Stimulated activated naive B cell treated with anti-CD40 and anti-IgM and Interleukin-4, amounts not matched to agents 10 μg/mL and 1 μg/mL and 100 μg/mL, for 72 hours (primary cell): ENCODE data around the gene NADK.

Experiments used
- ATAC-seq, 2 donors: fragments of 150-1000 bp; cut with Tn5 transposase; replicated peaks; 2 replicates each; pipeline ENCODE4 v1.10.0; 2021; ENCODE audit warnings: moderate library complexity in 1 of 2
- DNase-seq: peaks from one replicate; pipeline ENCODE4 v3.0.0; 2021
- H3K27ac Mint-ChIP-seq: one replicate; pipeline ENCODE4 v1.8.0; 2022; ENCODE audit warnings: mild to moderate bottlenecking, mixed read lengths
- H3K27me3 Mint-ChIP-seq, 2 donors: one replicate each; pipeline ENCODE4 v1.8.0; 2022; ENCODE audit warnings: mixed read lengths in 2 of 2
- H3K36me3 Mint-ChIP-seq, 2 donors: one replicate each; pipeline ENCODE4 v1.8.0; 2022; ENCODE audit warnings: mixed read lengths in 2 of 2, mild to moderate bottlenecking in 1 of 2
- H3K4me1 Mint-ChIP-seq, 2 donors: one replicate each; pipeline ENCODE4 v1.8.0; 2022; ENCODE audit warnings: mixed read lengths in 2 of 2, mild to moderate bottlenecking in 1 of 2
- H3K4me3 Mint-ChIP-seq, 2 donors: one replicate each; pipeline ENCODE4 v1.8.0; 2022; ENCODE audit warnings: mild to moderate bottlenecking in 2 of 2, mixed read lengths in 2 of 2, moderate library complexity in 1 of 2
- H3K9me3 Mint-ChIP-seq, 2 donors: one replicate each; pipeline ENCODE4 v1.8.0; 2022; ENCODE audit warnings: mixed read lengths in 2 of 2, mild to moderate bottlenecking in 1 of 2

The NADK gene

DNA sequence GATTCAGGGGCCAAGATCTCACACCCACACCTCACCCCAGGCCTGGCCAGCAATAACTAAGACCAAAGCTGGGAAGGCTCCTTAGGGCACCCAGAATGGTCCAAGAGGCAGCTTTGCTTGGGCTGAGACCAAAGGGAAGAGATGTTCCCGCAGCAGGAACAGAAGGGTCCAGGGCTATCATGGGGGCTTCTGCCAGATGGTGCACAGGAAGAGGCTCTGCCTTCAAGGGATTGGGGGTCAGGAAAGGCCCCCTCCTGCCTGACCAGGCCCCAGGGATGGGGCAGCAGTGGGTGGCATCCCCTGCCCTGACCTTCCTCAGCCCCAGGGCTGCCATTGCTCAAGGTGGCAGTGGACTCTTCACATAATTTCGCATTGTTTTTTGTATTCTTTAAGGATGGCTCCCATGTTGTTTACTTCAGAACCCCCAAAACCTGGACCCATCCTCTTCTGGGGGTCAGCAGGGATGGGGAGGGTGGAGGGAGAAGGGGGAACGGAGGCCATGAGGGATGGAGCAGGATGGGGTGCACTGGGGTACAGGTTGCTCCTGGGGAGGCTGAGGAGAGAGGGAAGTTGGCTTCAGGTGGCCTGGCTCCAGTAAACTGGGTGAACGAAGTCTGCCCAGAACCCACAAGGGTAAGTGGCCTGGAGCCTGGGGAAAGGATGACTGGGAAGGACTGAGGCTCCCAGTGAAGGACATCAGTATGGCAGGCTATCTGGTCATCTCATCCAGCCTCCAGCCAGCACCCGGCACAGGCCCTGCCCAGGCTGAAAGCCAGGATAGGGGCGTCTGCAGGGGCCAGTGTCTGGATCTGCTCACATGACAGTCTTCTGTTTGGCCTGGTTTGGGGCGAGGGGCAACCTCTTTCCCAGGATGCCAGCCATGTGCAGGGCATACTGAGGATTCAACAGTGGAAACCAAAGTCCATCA, 2.6 kb upstream of the NADK start:
- H3K27me3 Mint-ChIP-seq: no peaks in the 10 kb centered on the region
- H3K27ac Mint-ChIP-seq: peak overlapping the region; percentile 95
- H3K36me3 Mint-ChIP-seq: peaks cover 12 to 32% of the 10 kb centered on the region in 2 donors
- peak overlapping the region; percentile 65 to 82 for H3K4me3 Mint-ChIP-seq
- ATAC-seq (no peak), DNase-seq (no peak)
- peaks cover 53 to 75% of the 10 kb centered on the region in 2 donors for H3K4me1 Mint-ChIP-seq
- no peaks in the 10 kb centered on the region for H3K9me3 Mint-ChIP-seq

DNA sequence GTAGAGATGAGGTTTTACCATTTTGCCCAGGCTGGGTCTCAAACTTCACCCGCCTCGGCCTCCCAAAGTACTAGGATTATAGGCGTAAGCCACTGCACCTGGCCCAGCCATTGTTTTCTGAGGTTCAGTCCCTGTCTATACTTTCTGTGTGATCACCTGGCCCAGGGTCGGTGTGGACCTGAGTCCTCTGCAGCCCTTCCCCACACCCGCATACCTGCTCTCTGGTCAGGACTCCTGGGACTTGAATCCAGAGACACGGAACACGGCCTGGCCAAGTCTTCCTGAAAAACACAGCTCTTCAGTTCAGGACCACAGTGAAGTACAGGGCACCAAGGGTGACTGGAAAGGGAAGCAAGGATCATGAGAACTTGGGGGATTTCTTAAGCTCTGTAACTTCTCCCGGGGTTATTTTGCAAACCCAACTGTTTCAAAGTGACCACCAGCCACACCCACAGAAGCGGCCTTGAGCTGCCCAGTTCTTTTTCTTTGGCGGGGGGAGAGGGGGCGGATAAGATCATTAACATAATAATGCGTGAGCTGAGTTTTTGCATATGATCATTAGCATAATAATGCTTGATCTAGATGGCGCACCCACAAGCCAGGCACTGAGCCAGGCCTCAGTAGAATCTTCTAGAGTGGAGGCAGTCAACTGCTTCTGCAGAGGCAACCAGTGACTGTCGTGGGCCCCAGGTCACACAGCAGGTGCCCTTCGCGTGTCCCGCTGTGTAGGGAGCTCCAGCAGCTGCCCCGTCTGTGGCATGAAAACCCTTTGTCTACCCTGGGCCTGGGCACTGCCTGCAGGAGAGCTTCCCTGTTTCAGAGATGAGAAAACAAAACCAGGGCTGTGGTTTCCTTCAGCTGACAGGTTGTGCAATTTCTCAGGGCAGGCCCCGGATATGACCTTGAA, 1.7 kb upstream of the NADK start:
- ATAC-seq (peak; percentile 44 to 52), DNase-seq (peak; percentile 72)
- peaks cover 60 to 82% of the 10 kb centered on the region in 2 donors for H3K4me1 Mint-ChIP-seq
- peak overlapping the region; percentile 95 for H3K27ac Mint-ChIP-seq
- H3K4me3 Mint-ChIP-seq: peak overlapping the region; percentile 65 to 82
- H3K27me3 Mint-ChIP-seq: no peaks in the 10 kb centered on the region
- peaks cover 11 to 32% of the 10 kb centered on the region in 2 donors for H3K36me3 Mint-ChIP-seq
- no peaks in the 10 kb centered on the region for H3K9me3 Mint-ChIP-seq

DNA sequence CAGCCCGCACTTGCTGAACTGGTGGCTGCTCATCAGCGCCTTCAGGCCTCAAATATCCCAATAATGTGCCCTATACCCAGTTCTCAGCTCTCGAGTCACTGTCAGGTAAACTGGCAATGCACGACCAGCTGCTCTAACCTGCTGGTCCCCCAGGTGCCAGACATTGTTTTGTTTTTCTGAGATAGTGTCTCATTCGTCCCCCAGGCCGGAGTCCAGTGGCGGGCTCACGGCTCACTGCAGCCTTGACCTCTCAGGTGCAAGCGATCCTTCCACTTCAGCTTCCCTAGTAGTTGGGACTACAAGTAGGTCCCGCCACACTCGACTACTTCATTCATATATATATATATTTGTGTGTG, 1.0 kb upstream of the NADK start:
- Mint-ChIP-seq H3K4me3 (peak overlapping the region; percentile 79 to 82), H3K27ac (peak overlapping the region; percentile 95), H3K36me3 (peaks cover 9 to 28% of the 10 kb centered on the region in 2 donors), H3K27me3 (no peaks in the 10 kb centered on the region), H3K4me1 (peaks cover 60 to 78% of the 10 kb centered on the region in 2 donors), H3K9me3 (no peaks in the 10 kb centered on the region)
- DNase-seq: no peak
- ATAC-seq: no peak

DNA sequence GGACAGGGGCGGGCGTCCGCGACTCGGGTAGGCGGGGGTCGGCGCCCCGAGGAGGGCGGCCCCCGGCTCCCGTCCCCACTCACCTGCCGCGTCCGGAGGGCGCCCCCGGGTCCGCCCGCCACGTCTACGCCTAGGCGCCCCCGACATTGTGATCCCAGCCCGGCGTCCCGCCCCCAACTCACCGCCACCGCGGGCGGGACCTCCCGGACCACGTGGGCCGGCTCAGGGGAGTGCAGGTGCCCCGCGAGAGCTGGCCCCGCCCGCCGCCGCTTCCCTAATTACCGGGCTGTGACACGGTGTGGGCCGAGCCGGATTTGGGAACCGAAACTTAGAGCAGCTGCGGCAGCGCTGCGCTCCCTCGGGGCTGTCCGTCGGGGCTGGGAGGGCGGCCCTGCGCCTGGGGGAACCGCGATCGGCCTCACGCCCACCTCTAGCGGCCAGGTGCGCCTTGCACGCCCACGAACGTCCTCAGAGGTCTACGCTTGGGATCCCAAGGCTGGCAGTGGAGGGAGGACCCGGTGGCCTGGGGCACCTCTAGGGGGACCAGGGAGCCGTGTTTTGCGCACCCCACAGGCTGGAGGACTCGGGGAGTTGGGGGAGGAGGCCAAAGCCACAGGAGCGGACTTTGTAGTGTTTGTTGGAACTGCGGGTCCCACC, 521 bp upstream of the NADK start:
- peak; percentile 98 for DNase-seq
- peak; percentile 77 to 81 for ATAC-seq
- H3K36me3 Mint-ChIP-seq: peaks cover 9 to 28% of the 10 kb centered on the region in 2 donors
- H3K27ac Mint-ChIP-seq: peak overlapping the region; percentile 95
- peak overlapping the region; percentile 79 to 82 for H3K4me3 Mint-ChIP-seq
- peaks cover 60 to 77% of the 10 kb centered on the region in 2 donors for H3K4me1 Mint-ChIP-seq
- H3K9me3 Mint-ChIP-seq: no peaks in the 10 kb centered on the region
- H3K27me3 Mint-ChIP-seq: no peaks in the 10 kb centered on the region

DNA sequence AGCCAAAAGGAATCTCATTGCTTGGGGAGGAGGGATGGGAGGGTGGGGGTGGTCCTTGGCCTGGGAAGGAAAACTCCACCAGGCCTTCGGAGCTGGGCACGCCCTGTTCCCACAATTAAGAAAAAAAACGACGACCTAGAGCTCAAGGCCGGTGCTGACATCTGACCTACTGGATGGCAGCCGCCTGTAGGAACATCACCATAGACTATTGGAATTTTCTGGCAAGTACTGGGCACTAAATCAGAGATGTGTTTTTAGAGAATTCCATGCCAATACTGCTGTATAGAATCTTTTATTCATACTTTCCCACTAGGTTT, 729 bp downstream of the NADK start:
- H3K4me3 Mint-ChIP-seq: peak overlapping the region; percentile 86 to 87
- DNase-seq (no peak), ATAC-seq (no peak)
- no peaks in the 10 kb centered on the region for H3K27me3 Mint-ChIP-seq
- peaks cover 50 to 65% of the 10 kb centered on the region in 2 donors for H3K4me1 Mint-ChIP-seq
- H3K36me3 Mint-ChIP-seq: peaks cover 11 to 21% of the 10 kb centered on the region in 2 donors
- peak overlapping the region; percentile 89 for H3K27ac Mint-ChIP-seq
- H3K9me3 Mint-ChIP-seq: no peaks in the 10 kb centered on the region

DNA sequence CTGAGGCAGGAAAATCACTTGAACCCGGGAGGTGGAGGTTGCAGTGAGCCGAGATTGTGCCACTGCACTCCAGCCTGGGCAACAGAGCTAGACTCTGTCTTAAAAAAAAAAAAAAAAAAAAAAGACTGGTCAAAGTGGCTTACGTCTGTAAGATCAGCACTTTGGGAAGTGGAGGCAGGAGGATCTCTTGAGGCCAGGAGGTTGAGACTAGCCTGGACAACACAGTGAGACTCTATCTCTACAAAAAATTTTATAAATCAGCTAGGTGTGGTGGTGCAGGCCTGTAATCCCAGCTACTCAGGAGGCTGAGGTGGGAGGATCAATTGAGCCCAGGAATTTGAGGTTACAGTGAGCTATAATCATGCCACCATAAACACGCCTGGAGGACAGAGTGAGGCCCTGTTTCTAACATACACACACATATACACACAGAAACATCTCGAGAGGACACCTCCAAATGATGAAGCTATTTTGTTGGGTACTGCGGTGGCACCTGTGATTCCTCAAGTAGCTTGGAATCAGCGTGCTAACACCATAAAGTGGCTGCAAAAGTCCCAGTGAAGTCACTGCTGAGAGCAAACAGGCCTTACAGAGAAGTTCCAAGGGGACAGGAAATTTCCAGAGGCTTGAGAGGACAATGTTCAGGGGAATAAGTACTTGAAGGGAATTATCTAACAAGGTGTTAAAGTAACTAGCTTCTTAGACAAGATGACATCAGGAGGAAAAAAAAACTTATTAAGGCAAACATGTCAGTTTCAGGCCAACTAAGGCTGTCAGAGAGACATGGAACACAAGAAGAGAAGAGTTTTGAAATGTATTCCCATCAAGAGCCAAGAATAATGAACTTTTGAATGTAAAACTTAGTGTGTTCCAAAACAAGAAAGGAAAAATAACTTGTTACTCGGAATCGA, 1.3 kb downstream of the NADK start:
- no peaks in the 10 kb centered on the region for H3K9me3 Mint-ChIP-seq
- peaks cover 52 to 59% of the 10 kb centered on the region in 2 donors for H3K4me1 Mint-ChIP-seq
- ATAC-seq (no peak), DNase-seq (no peak)
- H3K27ac Mint-ChIP-seq: peak overlapping the region; percentile 91
- H3K4me3 Mint-ChIP-seq: peak overlapping the region; percentile 86 to 87
- H3K36me3 Mint-ChIP-seq: peaks cover 14 to 25% of the 10 kb centered on the region in 2 donors
- no peaks in the 10 kb centered on the region for H3K27me3 Mint-ChIP-seq

DNA sequence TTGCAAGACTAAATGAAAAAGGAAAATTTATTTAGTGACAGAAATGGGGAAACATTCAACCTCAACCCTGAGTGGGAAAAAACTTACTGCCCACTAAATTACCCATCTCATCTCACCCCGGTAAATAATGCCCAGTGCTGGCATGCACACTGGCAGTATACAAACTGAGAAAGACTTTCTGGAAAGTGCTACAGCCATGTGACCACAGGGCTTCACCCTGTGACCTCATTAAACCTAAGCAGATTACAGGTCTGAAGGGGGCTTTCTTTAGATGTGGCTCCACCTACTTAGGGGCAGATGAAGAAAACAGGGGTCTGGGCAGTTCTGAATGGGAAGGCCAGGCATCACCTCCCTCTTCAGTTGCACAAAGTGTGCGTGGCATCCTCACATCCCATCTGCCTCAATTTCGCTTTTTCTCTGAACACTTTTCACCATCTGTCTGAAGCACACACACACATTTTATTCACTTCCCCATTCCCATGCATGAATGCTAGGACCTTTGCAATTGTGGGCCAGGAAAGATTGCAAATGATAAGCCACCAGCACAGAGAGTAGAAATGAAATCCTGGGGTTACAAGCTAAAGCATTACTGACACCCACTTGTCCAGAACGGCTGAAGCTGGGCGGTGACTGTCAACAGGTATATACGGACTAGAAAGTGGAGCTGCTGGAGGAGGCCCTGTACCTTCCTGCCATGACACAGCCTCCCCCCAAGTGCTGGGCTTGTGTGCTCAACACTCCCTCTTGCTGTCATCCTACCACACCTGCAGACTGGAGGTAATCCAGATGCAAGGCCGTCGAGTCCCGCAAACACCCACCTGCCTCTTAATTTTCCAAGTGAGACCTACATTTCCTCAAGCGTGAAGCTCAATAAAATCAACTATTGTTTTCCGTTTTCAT, 2.7 kb downstream of the NADK start:
- H3K4me3 Mint-ChIP-seq: peak overlapping the region; percentile 76 to 80

DNA sequence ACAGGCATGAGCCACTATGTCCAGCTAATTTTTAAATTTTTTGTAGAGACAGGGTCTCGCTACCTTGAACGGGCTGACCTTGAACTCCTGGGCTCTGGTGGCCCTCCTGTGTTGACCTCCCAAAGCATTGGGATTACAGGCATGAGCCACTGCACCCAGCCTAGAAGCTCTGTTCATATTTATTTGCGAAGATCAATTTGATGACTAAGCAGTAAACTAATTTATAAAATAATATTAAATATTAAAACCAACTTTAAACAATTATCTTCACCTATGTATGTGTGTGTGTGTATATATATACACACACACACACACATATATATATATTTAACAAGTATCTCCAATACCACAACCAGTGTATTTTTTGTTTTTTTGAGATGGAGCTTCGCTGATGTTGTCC, 4.4 kb downstream of the NADK start:
- Mint-ChIP-seq H3K9me3 (peaks cover 0 to 3% of the 10 kb centered on the region in 2 donors), H3K27me3 (no peaks in the 10 kb centered on the region), H3K36me3 (peaks cover 29 to 36% of the 10 kb centered on the region in 2 donors), H3K4me3 (no peak overlapping the region), H3K27ac (no peak overlapping the region), H3K4me1 (peaks cover 22 to 35% of the 10 kb centered on the region in 2 donors)
- no peak for ATAC-seq
- no peak for DNase-seq

More for the DNA sequence above, 2.7 kb downstream of the NADK start:
- H3K27me3 Mint-ChIP-seq: no peaks in the 10 kb centered on the region
- ATAC-seq: peak; percentile 4 to 14
- H3K4me1 Mint-ChIP-seq: peaks cover 39 to 52% of the 10 kb centered on the region in 2 donors
- peak overlapping the region; percentile 56 for H3K27ac Mint-ChIP-seq
- peaks cover 0 to 3% of the 10 kb centered on the region in 2 donors for H3K9me3 Mint-ChIP-seq
- no peak for DNase-seq
- H3K36me3 Mint-ChIP-seq: peaks cover 21 to 31% of the 10 kb centered on the region in 2 donors

DNA sequence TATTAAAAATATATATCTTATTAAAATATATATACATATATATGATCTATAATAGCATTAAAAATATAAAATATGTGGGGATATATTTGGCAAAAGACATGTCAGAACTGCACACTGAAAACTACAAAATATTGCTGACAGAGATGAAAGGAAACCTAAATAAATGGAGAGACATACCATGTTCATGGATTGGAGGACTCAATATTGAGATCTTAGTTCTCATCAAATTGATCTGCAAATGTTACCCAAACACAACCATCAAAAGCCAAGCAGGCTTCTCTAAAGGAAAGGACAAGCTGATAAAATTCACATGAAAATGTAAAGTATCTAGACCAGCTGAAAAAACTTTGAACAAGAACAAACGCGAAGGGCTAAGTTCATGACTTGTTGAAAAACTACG, 7.2 kb downstream of the NADK start:
- ATAC-seq (no peak), DNase-seq (no peak)
- Mint-ChIP-seq H3K36me3 (peaks cover 37 to 47% of the 10 kb centered on the region in 2 donors), H3K27me3 (no peaks in the 10 kb centered on the region), H3K27ac (no peak overlapping the region), H3K4me3 (no peak overlapping the region), H3K4me1 (peaks cover 18 to 23% of the 10 kb centered on the region in 2 donors), H3K9me3 (peaks cover 0 to 3% of the 10 kb centered on the region in 2 donors)

DNA sequence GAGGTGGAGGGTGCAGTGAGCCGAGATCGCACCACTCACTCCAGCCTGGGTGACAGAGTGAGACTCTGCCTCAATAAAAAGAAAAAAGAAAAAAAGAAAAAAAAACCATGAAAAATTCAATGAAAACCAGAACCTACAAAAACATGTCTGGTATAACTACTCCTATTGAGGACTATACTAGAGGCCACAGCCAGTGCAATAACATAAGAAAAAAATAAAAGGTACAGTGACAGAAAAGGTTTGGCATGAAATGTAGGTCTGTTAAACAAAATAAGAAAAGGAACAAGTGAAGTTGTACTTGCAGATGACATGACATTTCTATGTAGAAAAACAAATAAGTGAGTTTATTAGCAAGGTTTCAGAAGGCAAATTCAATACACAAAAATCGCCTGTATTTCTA, 8.2 kb downstream of the NADK start:
- no peak overlapping the region for H3K27ac Mint-ChIP-seq

DNA sequence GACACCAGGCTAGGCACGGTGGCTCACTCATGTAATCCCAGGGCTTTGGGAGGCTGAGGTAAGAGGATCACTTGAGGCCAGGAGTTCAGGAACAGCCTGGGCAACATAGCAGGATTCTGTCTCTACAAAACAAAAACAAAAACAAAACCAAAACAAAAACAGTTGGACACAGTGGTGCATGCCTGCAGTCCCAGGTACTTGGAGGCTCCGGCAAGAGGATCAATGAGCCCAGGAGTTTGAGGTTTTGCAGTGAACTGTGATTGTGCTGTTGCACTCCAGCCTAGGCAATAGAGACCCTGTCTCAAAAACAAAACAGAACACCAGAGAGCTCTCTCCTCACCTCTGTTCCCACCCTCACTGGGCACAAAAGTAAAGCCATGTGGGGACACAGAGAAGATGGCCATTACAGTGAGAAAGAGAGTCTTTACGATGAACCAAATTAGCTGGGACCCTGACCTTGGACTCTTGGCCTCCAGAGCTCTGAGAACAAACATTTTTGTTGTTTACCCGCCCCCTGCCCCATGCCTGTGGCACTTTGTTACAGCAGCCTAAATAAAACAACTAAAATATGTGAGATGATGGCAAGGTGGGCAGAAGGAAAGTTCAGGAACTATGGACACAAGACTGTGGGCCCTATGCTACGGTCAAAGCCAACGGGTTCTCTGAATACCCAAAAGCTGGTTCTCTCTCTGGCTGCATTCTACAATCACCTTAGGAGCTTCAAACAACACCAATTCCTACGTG, 9.8 kb downstream of the NADK start:
- DNase-seq: no peak
- Mint-ChIP-seq H3K4me1 (peaks cover 14 to 17% of the 10 kb centered on the region in 2 donors), H3K36me3 (peaks cover 40 to 48% of the 10 kb centered on the region in 2 donors), H3K4me3 (no peak overlapping the region), H3K27ac (no peak overlapping the region), H3K27me3 (no peaks in the 10 kb centered on the region), H3K9me3 (peaks cover 0 to 3% of the 10 kb centered on the region in 2 donors)
- ATAC-seq: no peak

More for the DNA sequence above, 8.2 kb downstream of the NADK start:
- Mint-ChIP-seq H3K36me3 (peaks cover 33 to 38% of the 10 kb centered on the region in 2 donors), H3K4me3 (no peak overlapping the region), H3K9me3 (peaks cover 0 to 3% of the 10 kb centered on the region in 2 donors), H3K4me1 (peaks cover 9 to 13% of the 10 kb centered on the region in 2 donors), H3K27me3 (no peaks in the 10 kb centered on the region)
- ATAC-seq (no peak), DNase-seq (no peak)
